IMR-90 (cell line): ENCODE data around the gene PLXNA1. TPM values are rescaled to one million over a fixed set of nuclear protein-coding genes. Genes with fewer than 3 reads are reported as not detected.

Experiments
- ATAC-seq: fragments of 200-7000 bp; cut with Tn5 transposase; 2 replicates; pipeline ENCODE4 v1.9.1; 2020; ENCODE audit warnings: low read depth, mild to moderate bottlenecking, moderate library complexity
- BruUV-seq: library from RNA; stranded (reverse); fragments of 400-500 nt; replicated peaks from 2 replicates; lab custom pipeline; 2021; lab: Mats Ljungman, UMichigan
- CTCF ChIA-PET: fragments of 300-600 bp; formaldehyde crosslinking; extraction: SDS; loops from one replicate; lab custom pipeline; 2021; ENCODE audit warnings: antibody characterized with exemption; lab: Yijun Ruan, JAX
- POLR2A ChIA-PET: fragments of 300-600 bp; sonication (Branson Sonifier 250); formaldehyde crosslinking; loops from one replicate; lab custom pipeline; 2022; ENCODE audit warnings: antibody characterized with exemption; ENCODE audit not compliant: unreplicated experiment; lab: Charles Lee
- DNase-seq: peaks from one replicate; pipeline ENCODE4 v3.0.0; 2013
- H2AFZ ChIP-seq: replicated peaks from 2 replicates; pipeline ENCODE3; 2013; ENCODE audit warnings: low read length, mild to moderate bottlenecking; ENCODE audit not compliant: poor library complexity
- H2AK5ac ChIP-seq: 2 replicates; pipeline ENCODE4 v1.6.1; 2013; ENCODE audit warnings: low read depth, low read length, inconsistent platforms
- H2AK9ac ChIP-seq: replicated peaks from 2 replicates; pipeline ENCODE3; 2013; ENCODE audit warnings: mild to moderate bottlenecking, low read depth, low read length, moderate library complexity; ENCODE audit not compliant: poor library complexity
- H2BK120ac ChIP-seq: 2 replicates; pipeline ENCODE4 v1.6.1; 2013; ENCODE audit warnings: low read depth, low read length, inconsistent platforms
- H2BK15ac ChIP-seq: 3 replicates; pipeline ENCODE4 v1.6.1; 2013; ENCODE audit warnings: low read depth, low read length, inconsistent platforms
- H2BK20ac ChIP-seq: 2 replicates; pipeline ENCODE4 v1.6.1; 2013; ENCODE audit warnings: low read depth, mild to moderate bottlenecking, inconsistent platforms, low read length, moderate library complexity
- H2BK5ac ChIP-seq: 2 replicates; pipeline ENCODE4 v1.6.1; 2013; ENCODE audit warnings: mild to moderate bottlenecking, low read depth, low read length, inconsistent platforms; ENCODE audit not compliant: poor library complexity, severe bottlenecking
- H3K14ac ChIP-seq: replicated peaks from 2 replicates; pipeline ENCODE4 v1.6.1; 2013; ENCODE audit warnings: low read depth, low read length, inconsistent platforms
- H3K18ac ChIP-seq: 2 replicates; pipeline ENCODE4 v1.6.1; 2013; ENCODE audit warnings: low read depth, low read length, control low read depth
- H3K23ac ChIP-seq: 2 replicates; pipeline ENCODE4 v1.6.1; 2013; ENCODE audit warnings: low read depth, low read length, inconsistent platforms
- H3K27ac ChIP-seq: 2 replicates; pipeline ENCODE4 v1.5.1; 2013; ENCODE audit warnings: mild to moderate bottlenecking, control low read depth, low read length; ENCODE audit not compliant: insufficient read depth
- H3K27me3 ChIP-seq: 2 replicates; pipeline ENCODE4 v1.6.1; 2013; ENCODE audit warnings: low read length; ENCODE audit not compliant: control insufficient read depth, insufficient read depth
- H3K36me3 ChIP-seq: 2 replicates; pipeline ENCODE4 v1.6.1; 2013; ENCODE audit warnings: low read length, mixed read lengths; ENCODE audit not compliant: control insufficient read depth, insufficient read depth
- H3K4ac ChIP-seq: 2 replicates; pipeline ENCODE4 v1.6.1; 2013; ENCODE audit warnings: low read depth, low read length, inconsistent platforms
- H3K4me1 ChIP-seq: 2 replicates; pipeline ENCODE4 v1.6.1; 2013; ENCODE audit warnings: low read length, mixed read lengths; ENCODE audit not compliant: control insufficient read depth, insufficient read depth
- H3K4me2 ChIP-seq: 2 replicates; pipeline ENCODE4 v1.6.1; 2013; ENCODE audit warnings: low read depth, mild to moderate bottlenecking, control low read depth, low read length, moderate library complexity
- H3K4me3 ChIP-seq: 2 replicates; pipeline ENCODE4 v1.5.1; 2013; ENCODE audit warnings: low read depth, mild to moderate bottlenecking, control low read depth, low read length, moderate library complexity; ENCODE audit not compliant: insufficient read depth
- H3K56ac ChIP-seq: 2 replicates; pipeline ENCODE4 v1.6.1; 2013; ENCODE audit warnings: low read length, inconsistent platforms; ENCODE audit not compliant: insufficient read depth; ENCODE audit errors: extremely low read depth
- H3K79me1 ChIP-seq, 2 experiments: 2 replicates each; pipeline ENCODE4 v1.6.1; 2013; ENCODE audit warnings: low read length in 2 of 2, inconsistent platforms in 1 of 2, low read depth in 1 of 2
- H3K9ac ChIP-seq: 2 replicates; pipeline ENCODE4 v1.6.1; 2013; ENCODE audit warnings: low read depth, low read length, control low read depth
- H3K9me1 ChIP-seq: 2 replicates; pipeline ENCODE4 v1.6.1; 2013; ENCODE audit warnings: low read length, inconsistent platforms; ENCODE audit not compliant: insufficient read depth
- H3K9me3 ChIP-seq: 2 replicates; pipeline ENCODE4 v1.6.1; 2013; ENCODE audit warnings: low read length; ENCODE audit not compliant: control insufficient read depth, insufficient read depth
- H4K20me1 ChIP-seq: 2 replicates; pipeline ENCODE4 v1.6.1; 2013; ENCODE audit warnings: low read length, inconsistent platforms; ENCODE audit not compliant: insufficient read depth
- H4K5ac ChIP-seq: 2 replicates; pipeline ENCODE4 v1.6.1; 2013; ENCODE audit warnings: mild to moderate bottlenecking, low read depth, low read length, control low read depth
- H4K8ac ChIP-seq, 2 experiments: 2 replicates each; pipeline ENCODE4 v1.6.1; 2013; ENCODE audit warnings: low read depth in 2 of 2, low read length in 2 of 2, control low read depth in 1 of 2, inconsistent platforms in 1 of 2
- H4K91ac ChIP-seq: 2 replicates; pipeline ENCODE4 v1.6.1; 2013; ENCODE audit warnings: low read depth, low read length, inconsistent platforms; ENCODE audit not compliant: insufficient read depth
- BHLHE40 ChIP-seq: fragments of 150-350 bp; IDR thresholded peaks from 2 replicates; pipeline ENCODE4 v1.6.1; 2016; ENCODE audit warnings: mild to moderate bottlenecking, low read depth, low read length
- CHD1 ChIP-seq: IDR thresholded peaks from 2 replicates; pipeline ENCODE4 v1.6.1; 2012; ENCODE audit warnings: low read depth, low read length, improper control_type of control experiment
- ELK1 ChIP-seq: fragments of 150-350 bp; IDR thresholded peaks from 2 replicates; pipeline ENCODE4 v1.6.1; 2016; ENCODE audit warnings: low read depth, mild to moderate bottlenecking, low read length, moderate library complexity, borderline replicate concordance
- FOS ChIP-seq: fragments of 150-350 bp; IDR thresholded peaks from 2 replicates; pipeline ENCODE4 v1.6.1; 2016; ENCODE audit warnings: low read depth, low read length
- MAZ ChIP-seq: IDR thresholded peaks from 2 replicates; pipeline ENCODE4 v1.6.1; 2012; ENCODE audit warnings: low read depth, mild to moderate bottlenecking, low read length, improper control_type of control experiment, moderate library complexity, borderline replicate concordance
- MXI1 ChIP-seq: IDR thresholded peaks from 2 replicates; pipeline ENCODE4 v1.6.1; 2012; ENCODE audit warnings: low read depth, mild to moderate bottlenecking, low read length, moderate library complexity, borderline replicate concordance
- NFE2L2 ChIP-seq: fragments of 150-350 bp; IDR thresholded peaks from 2 replicates; pipeline ENCODE4 v1.6.1; 2016; ENCODE audit warnings: low read depth, mild to moderate bottlenecking, low read length
- POLR2A ChIP-seq: IDR thresholded peaks from 2 replicates; pipeline ENCODE4 v1.6.1; 2012; ENCODE audit warnings: mild to moderate bottlenecking, low read depth, low read length
- RCOR1 ChIP-seq: IDR thresholded peaks from 2 replicates; pipeline ENCODE4 v1.6.1; 2012; ENCODE audit warnings: mild to moderate bottlenecking, low read length, improper control_type of control experiment; ENCODE audit not compliant: insufficient replicate concordance
- RFX5 ChIP-seq: IDR thresholded peaks from 2 replicates; pipeline ENCODE4 v1.8.0; 2012; ENCODE audit warnings: low read depth, mild to moderate bottlenecking, low read length, moderate library complexity
- SMC3 ChIP-seq: fragments of 150-350 bp; IDR thresholded peaks from 2 replicates; pipeline ENCODE4 v1.6.1; 2016; ENCODE audit warnings: low read depth, mild to moderate bottlenecking, antibody characterized with exemption, low read length, moderate library complexity
- USF2 ChIP-seq: fragments of 150-350 bp; IDR thresholded peaks from 2 replicates; pipeline ENCODE4 v1.6.1; 2017; ENCODE audit warnings: mild to moderate bottlenecking, antibody characterized with exemption, low read length, low read depth
- WGBS, 2 experiments: methylation state at CpG; one replicate each; pipeline versions ENCODE4 v1.1.5 to v1.1.7; 2013; ENCODE audit warnings: missing lambda C conversion rate in 2 of 2; ENCODE audit not compliant: insufficient read length in 1 of 2; ENCODE audit errors: extremely low coverage in 2 of 2; 5-methylcytosine and 5-hydroxymethylcytosine counted together
- dilution Hi-C: fragments of 300-500 bp; cut with HindIII; formaldehyde crosslinking; loops from one replicate; pipeline ENCODE4 v1.14.3; 2018; ENCODE audit warnings: low sequenced_read_pairs; ENCODE audit not compliant: unreplicated experiment
- in situ Hi-C: fragments of 300-500 bp; cut with MboI; formaldehyde crosslinking; loops from 3 replicates; pipeline ENCODE4 v1.14.3; 2019; ENCODE audit warnings: low sequenced_read_pairs, inconsistent platforms, mixed read lengths
- intact Hi-C: fragments of 100-400 bp; cut with micrococcal nuclease; formaldehyde crosslinking; loops from 2 replicates; pipeline ENCODE4 v1.10.0; 2022
- polyA plus RNA-seq, 3 experiments: library from polyadenylated mRNA; depleted of rRNA; stranded (reverse); fragments of >200 nt; gene quantifications; 2 replicates each; pipeline ENCODE4 v1.2.3, GENCODE V29; 2012; ENCODE audit warnings: low replicate concordance in 1 of 3
- total RNA-seq: library from RNA; depleted of rRNA; stranded (reverse); fragments of >200 nt; gene quantifications from 2 replicates; pipeline ENCODE4 v1.2.3, GENCODE V29; 2012

PLXNA1 gene
- total and polyA plus RNA-seq, 2 of the 4 experiments (the other 2 are of a cell fraction), result 13.6 to 49.4 TPM

- 93% methylated on average over 4 of the region's 19 CpGs; no CpG with 5 or more reads in 1 of the 2 experiments for WGBS, 2 experiments
- H2BK15ac ChIP-seq, result no peak overlapping the region
- no peak overlapping the region for H2BK20ac ChIP-seq
- no peak overlapping the region for H3K9ac ChIP-seq
- H3K9me3 ChIP-seq, result no peaks in the 10 kb centered on the region
- H3K27me3 ChIP-seq, result no peaks in the 10 kb centered on the region
- peaks cover 2% of the 10 kb centered on the region; the same call in 1 of the 2 replicates for H3K4me1 ChIP-seq
- DNase-seq (no peak), ATAC-seq (no peak)
- BruUV-seq, result no TSS peak
- H4K8ac ChIP-seq, result no peak overlapping the region
- H2AFZ ChIP-seq, result no peak overlapping the region
- H3K9me1 ChIP-seq, result no peaks in the 10 kb centered on the region
- H3K27ac ChIP-seq, result no peak overlapping the region
- intact Hi-C loops (no loop called here), dilution Hi-C loops (no loop called here), in situ Hi-C loops (no loop called here)
- H3K4ac ChIP-seq, result no peak overlapping the region
- H2AK9ac ChIP-seq, result no peak overlapping the region
- no peak overlapping the region for H2BK120ac ChIP-seq
- no peak overlapping the region for H4K91ac ChIP-seq
- ChIA-PET POLR2A (no interaction called here), CTCF (no interaction called here)
- peaks cover 75% of the 10 kb centered on the region for H3K36me3 ChIP-seq
- TF ChIP-seq MAZ (no peak), BHLHE40 (no peak), USF2 (no peak), NFE2L2 (no peak), FOS (no peak), SMC3 (no peak), CHD1 (no peak), RCOR1 (no peak), MXI1 (no peak), POLR2A (no peak), ELK1 (no peak), RFX5 (no peak)
- H3K18ac ChIP-seq, result no peak overlapping the region
- H3K56ac ChIP-seq, result no peak overlapping the region
- H4K20me1 ChIP-seq, result peaks cover 4% of the 10 kb centered on the region
- H3K4me2 ChIP-seq, result no peak overlapping the region
- H3K79me1 ChIP-seq, result no peaks in the 10 kb centered on the region
- no peak overlapping the region for H2BK5ac ChIP-seq
- no peak overlapping the region for H3K4me3 ChIP-seq
- H3K14ac ChIP-seq, result no peak overlapping the region
- H3K23ac ChIP-seq, result no peak overlapping the region
- no peak overlapping the region for H2AK5ac ChIP-seq
- H4K5ac ChIP-seq, result no peak overlapping the region
These were observed 47.8 kb downstream of the PLXNA1 start for GRCh38 chr3:127030508-127031412.
